Measurements from ENCODE around the gene MYB.
"Not testable (repeated sequence)": the region's sequence is repeated elsewhere in the genome, so short reads cannot be mapped to it uniquely, and the experiment has no call there.

Gene MYB

GRCh38 chr6:135163440-135163738, 17.7 kb upstream of the MYB start:
- DNase-seq (ENCODE audit: low spot score), result no peak

- DNase-seq (ENCODE audit: low spot score), result not testable (repeated sequence)
Measured at GRCh38 chr6:135164387-135164786, 16.7 kb upstream of the MYB start.

GRCh38 chr6:135165031-135165430, 16.1 kb upstream of the MYB start:
- DNase-seq (ENCODE audit: low spot score), result no peak

- no peak for DNase-seq (ENCODE audit: low spot score)
Measured at GRCh38 chr6:135166515-135166914, 14.6 kb upstream of the MYB start.

- DNase-seq (ENCODE audit: low spot score), result no peak
Measured at GRCh38 chr6:135167617-135168016, 13.5 kb upstream of the MYB start.

GRCh38 chr6:135168766-135169165, 12.3 kb upstream of the MYB start:
- no peak for DNase-seq (ENCODE audit: low spot score)

GRCh38 chr6:135170238-135170637, 10.9 kb upstream of the MYB start:
- DNase-seq (ENCODE audit: low spot score), result no peak

- no peak for DNase-seq (ENCODE audit: low spot score)
Measured at GRCh38 chr6:135170849-135171248, 10.3 kb upstream of the MYB start.

GRCh38 chr6:135173242-135173988, 7.7 kb upstream of the MYB start:
- DNase-seq (ENCODE audit: low spot score), result peak; percentile 40

GRCh38 chr6:135173989-135174484, 7.1 kb upstream of the MYB start:
- DNase-seq (ENCODE audit: low spot score), result no peak

GRCh38 chr6:135176058-135176457, 5.0 kb upstream of the MYB start:
- no peak for DNase-seq (ENCODE audit: low spot score)

- DNase-seq (ENCODE audit: low spot score), result no peak
Measured at GRCh38 chr6:135176464-135176863, 4.6 kb upstream of the MYB start.

GRCh38 chr6:135179372-135179771, 1.7 kb upstream of the MYB start:
- no peak for DNase-seq (ENCODE audit: low spot score)

- DNase-seq (ENCODE audit: low spot score), result peak; percentile 6
Measured at GRCh38 chr6:135179920-135180541, 1.1 kb upstream of the MYB start.

- DNase-seq (ENCODE audit: low spot score), result peak; percentile 35
Measured at GRCh38 chr6:135181333-135182070, 394 bp downstream of the MYB start.

GRCh38 chr6:135182071-135183001, 1.2 kb downstream of the MYB start:
- DNase-seq (ENCODE audit: low spot score), result peak; percentile 35

GRCh38 chr6:135183002-135183531, 2.0 kb downstream of the MYB start:
- DNase-seq (ENCODE audit: low spot score), result no peak

GRCh38 chr6:135183532-135184440, 2.7 kb downstream of the MYB start:
- DNase-seq (ENCODE audit: low spot score), result peak; percentile 64

- no peak for DNase-seq (ENCODE audit: low spot score)
Measured at GRCh38 chr6:135185483-135185882, 4.4 kb downstream of the MYB start.

- no peak for DNase-seq (ENCODE audit: low spot score)
Measured at GRCh38 chr6:135186255-135186654, 5.1 kb downstream of the MYB start.

Data from SK-N-DZ (cell line).